ENCODE results near the gene SLC1A2.

- TF ChIP-seq CTCF (IDR thresholded peaks at IDR 0.05) (no peak), POLR2A (IDR thresholded peaks at IDR 0.05) (no peak)
Observed at GRCh38 chr11:35276396-35277145, 142.8 kb downstream of the SLC1A2 start.

Measured in lower leg skin (tissue), 3 donors.